ENCODE measurements around the gene CTBP2.
"Not testable (repeated sequence)": the region's sequence is repeated elsewhere in the genome, so short reads cannot be mapped to it uniquely, and the experiment has no call there.

Gene CTBP2

GRCh38 chr10:125179107-125179506 lies 18.7 kb upstream of the CTBP2 start:
- not testable (repeated sequence) for DNase-seq

DNA sequence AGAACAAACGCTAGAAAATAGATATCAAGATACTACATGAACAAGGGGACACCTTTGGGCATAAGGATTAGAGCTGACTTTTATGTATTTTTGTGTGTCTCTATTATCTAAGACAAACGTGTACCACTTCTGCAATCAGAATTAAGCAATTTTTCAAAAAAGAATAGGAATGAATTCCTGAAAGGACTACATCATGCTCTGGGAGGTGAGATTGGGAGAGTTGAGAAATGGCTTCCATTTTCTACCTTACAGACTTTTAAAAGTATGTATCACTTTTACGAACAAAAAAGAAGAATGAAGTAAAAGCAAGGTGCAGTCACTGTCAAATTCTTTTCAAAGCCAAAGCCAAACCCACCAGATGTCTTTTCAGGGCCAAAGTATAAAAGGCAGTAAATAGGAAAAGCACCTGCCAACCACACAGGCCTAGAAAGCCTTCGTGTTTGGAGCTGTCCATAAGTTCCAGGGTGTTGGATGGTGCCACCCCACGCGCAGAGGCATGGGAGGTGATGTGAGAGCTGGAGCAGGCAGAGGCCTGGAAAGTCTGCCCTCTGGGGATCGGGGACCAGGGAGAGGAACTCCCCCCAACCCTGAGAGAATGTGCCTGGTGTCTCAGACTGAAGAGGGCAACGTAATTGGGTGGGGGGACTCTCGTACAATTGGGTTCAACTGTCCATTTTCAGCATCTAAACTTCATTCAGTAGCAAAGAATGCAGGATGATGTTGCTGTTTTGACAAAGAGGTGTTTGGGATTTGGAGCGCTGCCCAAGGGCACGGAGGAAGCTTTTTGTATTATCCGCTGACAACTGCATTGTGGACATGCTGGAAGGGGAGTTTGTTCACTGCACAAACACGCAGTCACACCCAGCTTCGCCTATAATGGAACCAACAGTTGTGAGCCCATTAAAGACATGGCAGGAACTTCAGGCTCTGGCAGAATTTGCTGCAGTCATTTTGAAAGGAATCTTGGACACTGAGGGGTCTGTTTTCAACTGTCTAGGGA lies 17.6 kb upstream of the CTBP2 start:
- DNase-seq, result no peak

GRCh38 chr10:125175807-125176206 lies 15.4 kb upstream of the CTBP2 start:
- DNase-seq, result no peak

DNA sequence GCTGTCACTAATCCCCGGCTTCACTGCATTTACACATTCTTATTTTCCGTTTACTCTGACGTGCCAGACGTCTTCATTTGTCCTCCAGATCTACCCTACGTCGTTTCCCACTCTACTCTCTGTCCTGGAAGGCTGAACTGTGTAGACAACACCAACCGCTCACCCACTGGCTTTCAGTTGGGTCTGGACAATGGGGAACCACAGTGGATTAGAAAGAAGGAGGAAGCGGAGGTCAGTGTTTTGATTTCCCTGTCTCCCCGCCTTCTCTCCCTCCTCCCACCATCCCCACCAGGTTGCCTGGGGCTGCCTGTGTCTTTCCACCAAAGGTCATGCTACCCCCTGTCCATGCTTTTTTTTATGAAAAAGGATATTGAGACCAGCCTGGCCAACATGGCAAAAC lies 14.0 kb upstream of the CTBP2 start:
- DNase-seq, result no peak

DNA sequence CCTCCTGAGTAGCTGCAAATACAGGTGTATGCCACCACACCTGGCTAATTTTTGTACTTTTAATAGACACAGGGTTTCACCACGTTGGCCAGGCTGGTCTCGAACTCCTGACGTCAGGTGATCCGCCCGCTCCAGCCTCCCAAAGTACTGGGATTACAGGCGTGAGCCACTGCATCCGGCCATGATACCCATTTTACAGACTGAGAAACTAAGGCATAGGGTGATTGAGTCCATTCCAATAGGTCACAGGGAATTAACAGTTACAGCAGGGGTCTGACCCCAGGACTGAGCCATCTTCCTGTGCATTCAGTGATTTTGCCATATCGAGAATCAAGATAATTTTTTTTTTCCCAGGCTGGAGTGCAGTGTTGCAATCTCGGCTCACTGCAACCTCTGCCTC lies 12.3 kb upstream of the CTBP2 start:
- DNase-seq, result no peak

GRCh38 chr10:125171402-125172306 lies 11.3 kb upstream of the CTBP2 start:
- no peak for DNase-seq

- DNase-seq, result no peak
These were observed 9.6 kb upstream of the CTBP2 start for GRCh38 chr10:125169915-125170314.

- DNase-seq, result no peak
These were observed 8.9 kb upstream of the CTBP2 start for GRCh38 chr10:125169279-125169678.

DNA sequence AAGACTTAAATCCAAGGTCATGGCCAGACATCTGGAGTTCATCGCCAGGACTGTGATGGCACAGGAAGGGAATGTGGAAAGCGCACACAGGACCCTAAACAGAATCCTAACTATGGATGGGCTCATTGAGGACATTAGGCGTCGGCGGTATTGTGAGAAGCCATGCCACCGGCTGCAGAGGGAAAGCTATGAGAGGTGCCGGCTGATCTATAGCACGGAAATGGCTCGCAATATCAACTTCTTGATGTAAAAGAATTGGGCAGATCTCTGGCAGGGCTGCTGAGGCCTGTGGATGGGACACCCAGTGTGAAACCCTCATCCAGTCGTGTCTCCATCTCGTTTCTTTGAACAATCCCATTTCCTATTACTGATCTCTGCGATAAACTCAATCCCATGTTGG lies 6.3 kb upstream of the CTBP2 start:
- DNase-seq, result no peak

GRCh38 chr10:125165584-125166573 lies 5.5 kb upstream of the CTBP2 start:
- no peak for DNase-seq

GRCh38 chr10:125164421-125164820 lies 4.1 kb upstream of the CTBP2 start:
- DNase-seq, result no peak

DNA sequence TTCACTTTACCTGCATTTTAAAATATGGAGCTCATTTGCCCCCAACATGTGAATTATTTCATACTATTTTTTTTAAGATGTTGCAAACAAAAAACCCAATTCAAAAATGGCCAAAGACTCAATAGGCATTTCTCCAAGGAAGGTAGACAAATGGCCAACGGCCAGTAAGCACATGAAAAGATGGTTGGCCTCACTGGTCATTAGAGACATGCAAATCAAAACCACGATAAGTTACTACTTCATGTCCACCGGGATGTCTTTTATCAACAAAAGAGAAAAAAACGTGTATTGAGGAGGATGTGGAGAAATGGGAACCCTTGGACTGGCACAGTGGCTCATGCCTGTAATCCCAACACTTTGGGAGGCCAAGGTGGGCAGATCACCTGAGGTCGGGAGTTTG lies 3.4 kb upstream of the CTBP2 start:
- no peak for DNase-seq

DNA sequence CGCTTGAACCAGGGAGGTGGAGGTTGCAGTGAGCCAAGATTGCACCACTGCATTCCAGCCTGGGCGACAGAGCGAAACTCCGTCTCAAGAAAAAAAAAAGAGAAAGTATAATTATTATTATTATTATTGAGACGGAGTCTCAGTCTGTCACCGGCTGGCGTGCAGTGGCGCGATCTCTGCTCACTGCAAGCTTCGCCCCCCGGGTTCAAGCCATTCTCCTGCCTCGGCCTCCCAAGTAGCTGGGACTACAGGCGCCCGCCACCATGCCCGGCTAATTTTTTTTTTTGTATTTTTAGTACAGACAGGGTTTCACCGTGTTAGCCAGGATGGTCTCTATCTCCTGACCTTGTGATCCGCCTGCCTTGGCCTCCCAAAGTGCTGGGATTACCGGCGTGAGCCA lies 2.9 kb upstream of the CTBP2 start:
- DNase-seq, result not testable (repeated sequence)

- DNase-seq, result no peak
These were observed 2.0 kb upstream of the CTBP2 start for GRCh38 chr10:125162120-125162931.

GRCh38 chr10:125161707-125162119 lies 1.4 kb upstream of the CTBP2 start:
- DNase-seq, result no peak

DNA sequence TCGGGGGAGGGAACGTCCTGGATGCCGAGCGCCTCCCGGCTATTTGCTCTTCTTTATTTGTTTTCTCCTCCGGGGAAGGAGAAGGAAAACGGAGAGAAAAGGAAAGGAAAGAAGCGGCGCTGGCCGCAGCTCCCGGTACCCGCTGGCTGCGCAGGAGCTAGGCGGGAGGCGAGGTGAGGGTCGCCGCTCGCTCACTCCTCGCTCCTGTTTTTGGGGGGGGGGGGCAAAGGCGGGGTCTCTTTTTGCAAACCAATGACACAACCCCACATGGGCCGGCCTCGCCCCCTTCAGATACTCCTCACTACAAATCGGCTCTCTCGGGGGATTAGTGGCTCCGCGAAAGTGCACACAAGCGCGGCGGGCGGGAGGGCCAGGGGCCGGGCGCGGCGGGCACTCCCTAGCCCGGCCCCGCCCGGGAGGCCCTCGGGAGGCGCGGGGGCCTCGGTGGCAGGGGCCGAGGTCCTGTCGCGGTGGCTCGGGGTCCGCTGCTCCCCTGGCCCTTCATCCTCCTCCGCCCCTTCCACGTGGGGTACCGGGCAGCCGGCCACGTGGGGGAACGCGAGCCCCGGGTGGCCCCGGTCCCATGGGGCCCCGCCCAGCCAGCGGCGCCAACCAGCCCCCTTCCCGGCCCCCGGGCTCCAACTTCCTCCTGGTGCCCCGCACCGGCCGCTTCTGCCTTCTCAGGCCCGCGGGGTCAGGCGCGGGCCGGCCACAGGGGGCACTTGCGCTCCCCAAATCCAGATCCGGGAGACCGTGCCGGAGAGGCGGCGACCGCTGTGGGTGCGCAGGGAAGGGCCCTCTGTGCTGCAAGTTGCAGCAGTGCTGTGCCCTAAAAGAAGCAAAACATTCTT lies 718 bp upstream of the CTBP2 start:
- peak in 1 of 2 donors; percentile 16 for DNase-seq

DNA sequence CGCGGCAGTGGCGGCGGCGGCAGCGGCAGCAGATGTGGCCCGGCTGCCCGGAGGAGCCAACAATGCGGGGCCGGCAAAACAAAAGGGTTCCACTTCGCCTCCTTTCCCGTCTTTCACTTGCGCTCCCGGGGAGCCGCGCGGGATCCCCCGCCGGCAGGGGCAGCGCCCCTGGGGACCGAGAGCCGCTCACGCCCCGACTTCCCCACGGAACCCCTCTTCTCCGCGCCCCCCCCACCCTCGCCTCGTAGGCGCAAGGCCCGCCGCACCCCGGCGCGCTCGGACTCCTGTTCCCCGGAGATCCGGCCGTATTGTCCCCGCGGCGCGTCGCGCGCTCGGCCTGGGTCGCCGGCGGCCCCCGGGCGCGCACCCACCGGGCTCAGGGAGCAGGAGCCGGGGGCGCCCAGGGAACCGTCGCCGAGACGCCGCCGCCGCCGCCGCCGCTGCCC lies 854 bp downstream of the CTBP2 start:
- DNase-seq, result no peak

DNA sequence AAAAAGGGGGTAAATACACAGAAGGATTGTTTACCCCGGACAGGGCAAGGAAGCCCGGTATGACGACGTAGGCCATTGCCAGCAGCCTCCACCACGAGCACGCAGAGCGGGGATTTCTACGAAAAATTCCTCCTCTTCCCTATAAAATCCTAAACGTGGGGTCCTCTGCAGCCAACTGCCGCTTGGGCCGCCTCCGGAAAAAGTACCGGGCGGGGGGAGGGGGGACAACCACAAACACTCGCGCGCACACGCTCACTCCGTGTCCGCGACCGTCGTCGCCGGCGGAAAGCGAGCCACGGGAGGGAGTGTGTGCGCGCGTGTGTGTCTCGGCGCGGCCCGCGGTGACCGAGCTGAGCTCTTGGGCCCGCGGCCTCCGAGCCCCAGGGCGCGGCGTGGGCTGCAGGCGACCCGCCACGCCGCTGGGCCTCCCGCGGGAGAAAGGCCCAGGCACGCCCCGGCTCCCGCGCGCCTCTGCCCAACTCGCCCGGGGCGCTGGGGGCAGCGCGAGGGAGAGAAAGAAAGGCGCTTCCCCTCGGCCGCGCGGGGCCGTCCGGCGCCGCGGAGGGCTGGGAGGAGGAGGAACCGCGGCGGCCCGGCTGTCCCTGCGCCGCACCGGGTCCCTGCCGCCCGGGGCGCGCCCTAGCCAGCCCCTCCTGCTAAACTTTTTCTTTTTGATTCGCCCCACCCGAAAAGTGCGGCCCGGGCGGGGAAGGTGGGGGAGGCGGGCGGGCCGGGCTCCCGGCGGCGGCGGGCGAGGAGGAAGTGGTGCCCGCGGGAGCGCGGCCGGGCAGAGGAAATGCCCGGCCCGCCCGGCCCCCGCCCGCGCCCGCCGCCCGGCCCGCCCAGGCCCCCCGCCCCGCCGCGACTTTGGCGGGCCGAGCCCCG lies 1.5 kb downstream of the CTBP2 start:
- DNase-seq, result no peak

GRCh38 chr10:125158275-125158600 lies 2.1 kb downstream of the CTBP2 start:
- no peak for DNase-seq

Measured in stimulated activated CD4-positive, alpha-beta T cell treated with anti-CD3 and anti-CD28 coated beads, Interleukin-2, amount 100 ng/mL, for 48 hours (primary cell).